CD4-positive, alpha-beta T cell treated with Interleukin-15 for 4 hours (primary cell): ENCODE measurements around the gene NUP160.
"Not testable (repeated sequence)": the region's sequence is repeated elsewhere in the genome, so short reads cannot be mapped to it uniquely, and the experiment has no call there.

ENCODE experiments used
- DNase-seq: peaks from one replicate; pipeline ENCODE4 v3.0.0-alpha.2; 2020; ENCODE audit warnings: low spot score

The NUP160 gene

DNA sequence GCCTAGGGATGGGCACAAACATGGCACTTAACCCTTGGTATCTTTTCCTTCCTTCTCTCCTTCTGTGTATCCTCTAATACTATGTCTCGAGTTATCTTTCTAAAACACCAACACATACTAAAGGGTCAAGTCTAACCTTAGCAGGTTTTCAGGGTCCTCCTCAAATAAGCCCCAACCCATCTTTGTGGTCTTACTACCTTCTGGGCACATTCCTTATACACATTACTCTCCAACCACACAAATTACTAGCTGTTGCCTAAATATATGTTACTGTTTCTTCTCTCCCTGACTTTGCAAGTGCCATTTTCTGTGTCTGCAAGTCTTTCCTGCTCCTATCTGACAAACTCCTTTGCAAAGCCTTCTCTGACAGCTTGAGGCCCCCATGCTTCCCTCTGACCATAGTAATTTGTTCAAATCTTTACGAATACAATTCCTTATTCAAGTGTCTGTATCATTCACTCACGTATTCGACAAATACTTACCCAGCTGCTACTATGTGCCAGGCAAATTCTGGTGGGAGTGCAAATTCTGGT is 15.8 kb upstream of the NUP160 start:
- no peak for DNase-seq

GRCh38 chr11:47863189-47863897 is 15.2 kb upstream of the NUP160 start:
- peak; percentile 55 for DNase-seq

DNA sequence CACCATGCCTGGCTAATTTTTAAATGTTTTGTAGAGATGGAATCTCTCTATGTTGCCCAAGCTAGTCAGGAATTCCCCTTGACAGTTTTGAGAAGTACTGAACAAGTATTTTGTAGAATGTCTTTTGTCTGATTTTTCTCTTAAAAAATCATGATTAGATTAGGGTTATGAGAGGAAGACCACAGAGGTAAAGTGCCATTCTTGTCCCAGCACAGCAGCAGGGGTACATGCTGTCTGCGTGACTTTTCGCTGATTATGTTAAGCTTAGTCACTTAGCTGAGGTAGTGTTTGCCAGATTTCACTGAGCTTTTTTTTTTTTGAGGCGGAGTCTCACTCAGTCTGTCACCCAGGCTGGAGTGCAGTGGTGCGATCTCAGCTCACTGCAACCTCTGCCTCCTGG is 13.6 kb upstream of the NUP160 start:
- peak; percentile 41 for DNase-seq

- no peak for DNase-seq
Observed at GRCh38 chr11:47860536-47860935, 12.4 kb upstream of the NUP160 start.

GRCh38 chr11:47857892-47858543 is 9.9 kb upstream of the NUP160 start:
- no peak for DNase-seq

DNA sequence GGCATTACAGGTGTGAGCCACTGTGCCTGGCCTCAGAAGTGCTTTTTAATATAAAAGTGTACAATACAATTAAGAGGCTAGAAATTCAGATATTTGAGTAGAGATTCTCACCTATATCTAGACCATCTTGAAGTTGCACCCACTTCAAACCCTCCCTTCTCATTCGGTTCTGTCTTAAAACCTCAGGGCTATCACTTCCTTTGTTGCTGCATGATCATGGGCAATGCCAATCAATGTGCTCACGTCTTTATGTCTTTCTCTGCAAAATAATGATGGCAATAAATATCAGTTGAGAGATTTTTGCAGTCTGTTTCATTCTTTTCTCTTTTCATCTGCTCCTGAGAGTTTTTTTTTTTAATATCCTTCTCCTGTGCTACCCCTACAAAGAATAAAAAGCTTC is 9.3 kb upstream of the NUP160 start:
- DNase-seq: no peak

GRCh38 chr11:47856186-47856585 is 8.0 kb upstream of the NUP160 start:
- no peak for DNase-seq

GRCh38 chr11:47854667-47855066 is 6.5 kb upstream of the NUP160 start:
- DNase-seq: no peak

GRCh38 chr11:47852053-47852452 is 3.9 kb upstream of the NUP160 start:
- no peak for DNase-seq

- no peak for DNase-seq
Observed at GRCh38 chr11:47850337-47850736, 2.2 kb upstream of the NUP160 start.

DNA sequence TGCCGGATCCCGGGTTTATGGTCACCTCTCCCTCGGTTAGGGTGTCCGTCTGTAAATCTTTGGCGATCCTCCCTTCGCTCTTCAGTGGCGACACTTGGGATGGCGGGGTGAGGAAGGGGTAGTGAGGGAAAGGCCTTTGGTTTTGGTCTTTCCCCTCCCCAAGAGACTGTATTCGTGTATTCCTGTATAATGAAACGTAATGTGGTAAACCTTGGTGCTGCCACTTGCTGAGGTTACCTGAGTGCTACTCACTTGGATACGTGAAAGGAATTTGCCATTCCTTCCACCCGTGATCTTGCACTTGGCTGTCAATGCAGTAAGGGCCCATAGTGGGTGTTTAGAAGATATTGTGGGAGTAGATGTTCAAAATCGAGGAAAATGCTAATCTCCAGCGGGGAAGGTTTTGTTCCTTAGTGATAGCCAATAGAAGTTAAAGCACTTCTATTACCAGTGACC is 578 bp upstream of the NUP160 start:
- DNase-seq: no peak

- no peak for DNase-seq
Observed at GRCh38 chr11:47847537-47847891, 636 bp downstream of the NUP160 start.

DNA sequence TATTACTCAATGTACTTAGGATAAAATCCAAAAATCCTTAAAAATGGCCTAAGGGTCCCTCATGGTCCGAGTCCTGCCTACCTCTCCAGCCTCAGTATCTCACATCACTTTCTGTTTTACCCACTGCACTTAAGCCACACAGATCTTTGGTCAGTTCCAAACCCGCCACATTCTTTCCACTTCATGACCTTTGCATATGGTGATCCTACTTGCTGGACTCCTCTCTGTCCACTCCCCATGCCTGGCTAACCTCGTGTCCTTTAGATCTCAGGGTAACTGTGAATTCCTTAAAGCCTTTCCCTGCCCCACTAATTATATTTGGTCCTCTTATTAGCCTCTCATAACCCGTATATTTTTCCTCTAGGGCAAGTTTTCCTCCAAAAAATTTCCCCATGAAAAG is 1.2 kb downstream of the NUP160 start:
- DNase-seq: no peak

GRCh38 chr11:47843361-47844055 is 4.6 kb downstream of the NUP160 start:
- no peak for DNase-seq

- DNase-seq: no peak
Observed at GRCh38 chr11:47842749-47843148, 5.4 kb downstream of the NUP160 start.

DNA sequence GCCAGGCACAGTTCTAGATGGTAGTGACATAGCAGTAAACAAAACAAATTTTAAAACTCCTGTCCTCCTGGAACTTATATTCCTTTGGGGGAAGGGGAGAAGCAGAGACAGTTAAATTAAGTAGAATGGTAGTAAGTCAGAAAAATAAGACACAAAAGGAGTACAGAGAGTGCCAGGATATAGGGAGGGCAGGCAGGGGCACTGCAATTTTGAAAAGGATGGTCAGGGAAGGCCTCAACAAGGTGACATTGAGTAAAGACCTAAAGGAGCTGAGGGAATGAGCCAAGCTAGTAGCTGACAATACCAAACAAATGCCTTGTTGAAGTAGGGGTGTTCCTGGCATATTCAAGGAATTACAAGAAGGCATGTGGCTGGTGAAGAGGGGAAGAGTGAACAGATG is 10.2 kb downstream of the NUP160 start:
- DNase-seq: no peak

DNA sequence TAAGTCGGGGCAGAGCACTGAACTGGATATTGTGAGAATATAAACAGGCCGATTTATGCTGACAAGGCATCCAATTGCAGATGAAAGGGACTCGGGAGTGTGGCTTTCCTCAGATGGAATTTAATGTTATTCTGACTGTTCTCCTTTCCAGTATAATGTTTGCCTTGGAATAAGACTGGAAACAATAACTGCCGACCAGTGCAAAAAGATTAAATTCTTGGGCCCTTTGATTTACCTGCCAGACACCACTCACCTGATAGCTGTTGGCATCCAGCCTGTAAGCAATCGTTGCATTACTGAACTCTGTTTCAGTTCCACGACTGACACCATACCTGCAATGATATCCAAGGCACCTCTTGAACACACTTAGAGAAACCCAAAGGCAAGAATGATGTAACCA is 10.9 kb downstream of the NUP160 start:
- no peak for DNase-seq

DNA sequence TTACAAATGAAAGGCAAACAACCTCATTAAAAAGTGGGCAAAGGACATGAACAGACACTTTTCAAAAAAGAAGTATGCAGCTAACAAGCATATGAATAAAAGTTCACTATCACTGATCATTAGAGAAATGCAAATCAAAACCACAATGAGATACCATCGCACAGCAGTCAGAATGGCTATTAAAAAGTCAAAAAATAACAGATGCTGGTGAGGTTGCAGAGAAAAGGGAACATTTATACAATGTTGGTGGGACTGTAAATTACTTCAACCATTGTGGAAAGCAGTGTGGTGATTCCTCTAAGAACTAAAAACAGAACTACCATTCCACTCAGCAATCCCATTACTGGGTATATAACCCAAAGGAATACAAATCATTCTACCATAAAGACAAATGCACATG is 18.1 kb downstream of the NUP160 start:
- DNase-seq: not testable (repeated sequence)

- DNase-seq: no peak
Observed at GRCh38 chr11:47828284-47828683, 19.9 kb downstream of the NUP160 start.

GRCh38 chr11:47822664-47823063 is 25.5 kb downstream of the NUP160 start:
- DNase-seq: not testable (repeated sequence)

DNA sequence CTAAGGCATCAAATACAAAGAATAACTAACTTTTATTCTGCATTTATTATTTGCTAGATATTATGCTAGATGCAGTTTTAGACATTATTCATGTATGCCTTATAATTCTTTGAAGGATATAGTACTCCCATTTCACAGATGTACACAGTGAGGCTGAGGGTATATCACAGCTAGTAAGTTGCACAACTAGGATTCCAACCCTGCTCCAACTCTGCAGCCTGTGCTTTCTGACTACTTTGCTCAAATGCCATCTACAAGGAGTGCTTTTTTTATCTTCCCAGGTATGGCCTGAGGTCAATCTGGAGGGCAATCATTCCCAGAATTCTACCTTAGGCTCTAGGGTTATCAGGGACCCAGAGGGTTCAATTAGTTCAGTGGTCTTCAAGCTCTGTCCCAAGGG is 28.4 kb downstream of the NUP160 start:
- no peak for DNase-seq

DNA sequence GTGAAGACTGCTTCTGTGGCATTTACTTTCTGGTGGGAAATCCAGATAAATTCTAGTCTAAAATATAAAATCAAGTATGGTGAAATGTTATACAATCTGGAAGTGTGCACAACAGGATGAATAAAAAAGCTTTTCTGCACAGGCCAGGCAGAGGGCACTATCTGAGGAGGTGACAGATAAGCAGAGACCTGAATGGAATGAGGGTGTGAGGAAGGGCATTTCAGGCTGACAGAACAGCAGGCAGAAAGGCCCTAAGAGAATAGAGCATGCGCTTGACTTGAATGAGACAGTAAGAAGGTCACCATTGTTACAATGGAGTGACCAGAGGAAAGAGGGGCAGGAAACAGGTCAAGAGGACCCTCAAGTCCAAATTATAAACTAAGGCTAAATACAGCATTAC is 47.4 kb downstream of the NUP160 start:
- DNase-seq: no peak

GRCh38 chr11:47797633-47798032 is 50.5 kb downstream of the NUP160 start:
- DNase-seq: peak; percentile 53
